ENCODE measurements around the gene LTB4R2. TPM values are rescaled to one million over a fixed set of nuclear protein-coding genes. Genes with fewer than 3 reads are reported as not detected.

LTB4R2 gene
- total and polyA plus RNA-seq, 2 of the 8 experiments (the other 6 are each of a cell fraction or from before 2014, with no cell fraction given) = 5.3 to 6.7 TPM

DNA sequence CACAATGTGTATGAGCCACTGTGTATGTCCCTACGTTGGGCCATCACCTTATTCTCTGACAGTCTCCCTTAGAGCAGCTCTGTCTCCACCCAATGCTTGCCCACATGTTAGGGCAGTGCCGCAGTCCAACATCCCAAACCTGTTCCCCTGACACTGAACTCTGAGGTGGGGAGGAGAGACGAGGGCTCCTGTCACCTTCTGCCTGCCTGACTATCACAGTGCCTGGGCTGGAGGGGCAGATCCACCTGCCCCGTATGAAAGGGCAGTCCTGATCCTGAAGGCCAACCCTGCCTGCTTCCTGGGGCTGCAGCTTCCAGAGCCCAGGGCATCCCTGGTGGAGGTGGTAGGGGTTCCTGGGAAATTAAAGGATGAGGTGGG, 49.2 kb upstream of the LTB4R2 start:
- FAIRE-seq = no peak
- ChIA-PET CTCF (ENCODE audit: partially characterized antibody) (interaction anchor here (0.6 to 3.6 kb wide), 4 partner anchors 11 to 124 kb away, joined by 3 to 13 read pairs (median 9); partner anchors contain the start of genes CIDEB, RABGGTA and TINF2), POLR2A (ENCODE audit: partially characterized antibody) (interaction anchor here (0.9 to 3.9 kb wide), 3 partner anchors 10 to 14 kb away, joined by 5 to 14 read pairs (median 6); no protein-coding TSS in a partner anchor)

More for the DNA sequence above, 49.2 kb upstream of the LTB4R2 start:
- 0 out of 2 replicates have a peak overlapping the region, but pooled peaks have one; percentile 15 for H2BK20ac ChIP-seq (ENCODE audit: low read length)
- no peaks in the 10 kb centered on the region for H3K79me2 ChIP-seq (ENCODE audit: control insufficient read depth in 1 of 2, insufficient read depth in 2 of 2, low read length in 2 of 2)
- no peak overlapping the region for H3K9ac ChIP-seq (replicated peaks in 1 of 4; ENCODE audit: extremely low read depth in 1 of 4, low read depth in 3 of 4, low read length in 3 of 4)
- H3K14ac ChIP-seq (ENCODE audit: insufficient read length) = no peak overlapping the region
- no peak overlapping the region for H3K23ac ChIP-seq (ENCODE audit: insufficient read length)
- H3K18ac ChIP-seq (ENCODE audit: extremely low read depth, low read length) = no peak overlapping the region
- H4K8ac ChIP-seq (ENCODE audit: extremely low read depth, insufficient read depth, low read length) = no peak overlapping the region
- no peak overlapping the region for H3K56ac ChIP-seq (replicated peaks; ENCODE audit: insufficient read length, low read depth, low read length)
- H3K4me2 ChIP-seq (ENCODE audit: insufficient read depth in 1 of 2, low read depth in 2 of 2, low read length in 2 of 2) = no peak overlapping the region
- peaks cover 0 to 2% of the 10 kb centered on the region in 2 experiments for H4K20me1 ChIP-seq (replicated peaks in 1 of 2; ENCODE audit: control insufficient read depth in 1 of 2, insufficient read depth in 2 of 2, low read length in 2 of 2)
- H3K4ac ChIP-seq (replicated peaks; ENCODE audit: insufficient read length, low read depth, low read length) = no peak overlapping the region
- H2BK12ac ChIP-seq (ENCODE audit: low read depth, low read length) = no peak overlapping the region
- H3K27me3 ChIP-seq (replicated peaks in 1 of 4; ENCODE audit: control insufficient read depth in 3 of 4, extremely low read depth in 1 of 4, insufficient read depth in 3 of 4, low read length in 3 of 4) = no peaks in the 10 kb centered on the region; a peak in 1 of 7 replicates
- DNase-seq (ENCODE audit: low read depth in 1 of 2, low spot score in 2 of 2) = no peak
- H2AK5ac ChIP-seq (ENCODE audit: low read depth, low read length) = no peak overlapping the region
- H2BK120ac ChIP-seq (replicated peaks; ENCODE audit: low read depth, low read length) = no peak overlapping the region
- no peaks in the 10 kb centered on the region for H3K23me2 ChIP-seq (ENCODE audit: low read depth, low read length)
- no peaks in the 10 kb centered on the region for H3K9me3 ChIP-seq (ENCODE audit: insufficient read depth in 2 of 2, low read depth in 1 of 2, low read length in 1 of 2)
- no peak overlapping the region for H4K5ac ChIP-seq (ENCODE audit: insufficient read length, low read depth, low read length)
- H3K4me1 ChIP-seq (replicated peaks in 1 of 4; ENCODE audit: control insufficient read depth in 3 of 4, insufficient read depth in 4 of 4, low read length in 3 of 4) = peaks cover 0 to 2% (median 0%) of the 10 kb centered on the region in 4 experiments; a peak in 1 of 7 replicates
- H3K79me1 ChIP-seq (ENCODE audit: low read depth, low read length) = no peaks in the 10 kb centered on the region
- H2BK15ac ChIP-seq (ENCODE audit: low read length) = no peak overlapping the region
- no peaks in the 10 kb centered on the region for H3K36me3 ChIP-seq (ENCODE audit: control insufficient read depth in 2 of 4, insufficient read depth in 4 of 4, low read length in 3 of 4)
- H2BK5ac ChIP-seq (ENCODE audit: low read depth, low read length) = no peak overlapping the region; the same call in 1 of the 2 replicates
- WGBS, 2 experiments (ENCODE audit: extremely low coverage in 1 of 2, insufficient coverage in 1 of 2, insufficient read length in 1 of 2, insufficient replicate concordance in 2 of 2, low coverage in 1 of 2, low lambda C conversion rate in 2 of 2, missing lambda C conversion rate in 1 of 2) = 89% methylated on average over 4 of the region's 4 CpGs; no CpG with 5 or more reads in 1 of the 2 experiments
- no peak for TF ChIP-seq SIN3A (conservative IDR thresholded peaks at IDR 0.05 in 1 of 2, IDR thresholded peaks at IDR 0.05 in 1 of 2; ENCODE audit: low read depth in 1 of 2, low read length in 2 of 2)
- no peak for TF ChIP-seq SUZ12 (IDR thresholded peaks at IDR 0.05; ENCODE audit: low read length)
- no peak for TF ChIP-seq POLR2AphosphoS5 (IDR thresholded peaks at IDR 0.05; ENCODE audit: low read depth, low read length)
- TF ChIP-seq SIX5 (IDR thresholded peaks at IDR 0.05; ENCODE audit: low read depth, low read length) = no peak
- TF ChIP-seq SP1 (IDR thresholded peaks at IDR 0.05; ENCODE audit: low read depth, low read length) = no peak
- TF ChIP-seq SRF (IDR thresholded peaks at IDR 0.05; ENCODE audit: low read depth, low read length) = no peak
- no peak for TF ChIP-seq BRCA1 (IDR thresholded peaks at IDR 0.05; ENCODE audit: low read depth, low read length)
- TF ChIP-seq RBBP5 (IDR thresholded peaks at IDR 0.05; ENCODE audit: borderline replicate concordance, low read depth, low read length) = no peak
- TF ChIP-seq ATF3 (IDR thresholded peaks at IDR 0.05; ENCODE audit: insufficient read depth, low read depth, low read length) = no peak
- no peak for TF ChIP-seq ATF2 (IDR thresholded peaks at IDR 0.05; ENCODE audit: low read length)
- H3K27ac ChIP-seq (ENCODE audit: low read depth, low read length) = no peak overlapping the region
- H3K4me3 ChIP-seq (ENCODE audit: extremely low read depth in 1 of 4, insufficient read depth in 2 of 4, low read depth in 3 of 4, low read length in 4 of 4) = no peak overlapping the region
- H2AFZ ChIP-seq (ENCODE audit: low read length) = no peak overlapping the region
- H4K91ac ChIP-seq (replicated peaks; ENCODE audit: insufficient read length, low read length) = no peak overlapping the region
